Prostate gland (tissue), 2 donors: ENCODE results near the gene FOXI1.

ENCODE experiments used
- CTCF ChIP-seq, 4 experiments: fragments of 200-600 bp in 2 of 4; fragments of 450-650 bp in 2 of 4; sonication (generic) in 2 of 4; IDR thresholded peaks; 1 replicate in 3 of 4; 2 replicates in 1 of 4; pipeline ENCODE4 v1.5.1; 2016 to 2019; ENCODE audit warnings: antibody characterized with exemption in 4 of 4, mild to moderate bottlenecking in 2 of 4, moderate library complexity in 2 of 4
- POLR2A ChIP-seq: fragments of 450-650 bp; IDR thresholded peaks from one replicate; pipeline ENCODE4 v1.6.1; 2016; ENCODE audit warnings: antibody characterized with exemption, mild to moderate bottlenecking
- POLR2AphosphoS5 ChIP-seq: sonication (generic); formaldehyde crosslinking; IDR thresholded peaks from one replicate; pipeline ENCODE4 v1.6.1; 2017; ENCODE audit warnings: antibody characterized with exemption

GRCh38 chr5:170092455-170093101 lies 13.1 kb upstream of the FOXI1 start:
- TF ChIP-seq POLR2A (no peak), CTCF (IDR thresholded peaks at IDR 0.05) (no peak), POLR2AphosphoS5 (no peak)
